Neural cell (in vitro differentiated cells): ENCODE measurements around the gene TRNAU1AP.

ENCODE experiments used
- POLR2AphosphoS5 ChIP-seq: IDR thresholded peaks from 2 replicates; pipeline ENCODE4 v1.6.1; 2012
- TF ChIP-seq, protein P1 (sequence below): fragments of 450-650 bp; IDR thresholded peaks from 2 replicates; pipeline ENCODE4 v1.5.1; 2014; ENCODE audit warnings: antibody characterized with exemption, mild to moderate bottlenecking, moderate library complexity; ENCODE audit not compliant: poor library complexity, severe bottlenecking

GRCh38 chr1:28535180-28535579, 17.7 kb upstream of the TRNAU1AP start:
- TF ChIP-seq, protein P1, sequence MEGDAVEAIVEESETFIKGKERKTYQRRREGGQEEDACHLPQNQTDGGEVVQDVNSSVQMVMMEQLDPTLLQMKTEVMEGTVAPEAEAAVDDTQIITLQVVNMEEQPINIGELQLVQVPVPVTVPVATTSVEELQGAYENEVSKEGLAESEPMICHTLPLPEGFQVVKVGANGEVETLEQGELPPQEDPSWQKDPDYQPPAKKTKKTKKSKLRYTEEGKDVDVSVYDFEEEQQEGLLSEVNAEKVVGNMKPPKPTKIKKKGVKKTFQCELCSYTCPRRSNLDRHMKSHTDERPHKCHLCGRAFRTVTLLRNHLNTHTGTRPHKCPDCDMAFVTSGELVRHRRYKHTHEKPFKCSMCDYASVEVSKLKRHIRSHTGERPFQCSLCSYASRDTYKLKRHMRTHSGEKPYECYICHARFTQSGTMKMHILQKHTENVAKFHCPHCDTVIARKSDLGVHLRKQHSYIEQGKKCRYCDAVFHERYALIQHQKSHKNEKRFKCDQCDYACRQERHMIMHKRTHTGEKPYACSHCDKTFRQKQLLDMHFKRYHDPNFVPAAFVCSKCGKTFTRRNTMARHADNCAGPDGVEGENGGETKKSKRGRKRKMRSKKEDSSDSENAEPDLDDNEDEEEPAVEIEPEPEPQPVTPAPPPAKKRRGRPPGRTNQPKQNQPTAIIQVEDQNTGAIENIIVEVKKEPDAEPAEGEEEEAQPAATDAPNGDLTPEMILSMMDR, result no peak
- no peak for TF ChIP-seq POLR2AphosphoS5
